Kasumi-1 (cell line): Measurements from ENCODE around the gene GHRH.

Experiments
- DNase-seq, 2 experiments: peaks; one replicate each; lab custom pipeline; 2025; lab: John Stamatoyannopoulos, UW

Gene GHRH

DNA sequence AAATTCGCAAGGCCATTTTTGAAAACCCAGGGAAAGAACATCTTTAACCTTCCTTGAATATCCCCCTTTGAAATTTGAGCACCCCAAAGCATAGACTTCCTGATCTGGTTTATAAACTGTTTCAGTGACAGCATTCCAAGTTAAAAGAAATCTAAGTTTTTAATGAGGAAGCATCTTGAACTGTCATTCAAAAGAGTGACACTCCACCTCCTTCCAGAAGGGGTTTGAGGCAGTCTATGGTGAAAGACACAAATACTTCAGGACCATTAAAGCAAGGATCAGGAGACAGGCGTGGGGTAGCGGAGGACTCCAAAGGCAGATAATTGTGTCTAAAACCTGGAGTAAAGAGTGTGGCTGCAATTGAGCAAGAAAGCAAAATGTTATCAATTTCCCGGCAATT, 691 bp downstream of the GHRH start:
- DNase-seq: no peak

DNA sequence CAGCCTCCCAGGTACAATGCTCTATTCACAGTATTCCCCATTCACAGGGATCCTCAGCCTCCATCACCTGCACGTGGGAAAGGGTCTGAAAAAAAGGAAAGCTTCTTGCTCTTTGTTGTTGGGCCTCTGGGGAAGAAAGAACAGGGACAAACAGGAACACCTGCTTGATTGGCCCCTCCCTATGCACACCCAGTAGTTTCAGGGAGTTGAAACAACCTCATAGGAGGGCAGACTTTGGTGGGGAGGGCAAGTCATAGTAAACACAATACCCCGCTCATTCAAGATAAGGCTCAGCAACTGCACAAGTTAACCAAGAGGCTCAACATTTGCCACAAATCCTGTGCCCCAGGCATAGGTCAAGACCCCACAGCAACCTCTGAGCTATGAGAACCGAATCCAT, 1.7 kb downstream of the GHRH start:
- no peak for DNase-seq

DNA sequence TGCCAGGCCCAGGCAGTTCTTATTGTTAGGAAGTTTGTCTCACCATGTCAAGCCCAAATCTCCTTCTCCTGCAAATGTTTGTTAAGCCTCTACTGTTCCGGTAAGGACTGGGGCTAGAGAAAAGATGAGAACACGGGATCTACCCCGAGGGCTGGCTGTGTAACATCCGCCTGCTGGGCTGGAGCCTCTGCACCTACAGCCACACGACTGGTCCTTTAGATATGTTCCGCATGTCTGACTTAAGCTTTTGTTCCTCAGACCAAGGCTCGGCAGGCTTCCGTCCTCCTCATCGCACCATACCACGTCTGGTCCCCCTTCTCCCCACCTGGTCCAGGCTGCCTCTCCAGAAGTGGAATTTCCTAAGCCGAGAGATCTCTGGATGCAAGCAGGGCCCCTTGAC, 2.6 kb downstream of the GHRH start:
- no peak for DNase-seq

DNA sequence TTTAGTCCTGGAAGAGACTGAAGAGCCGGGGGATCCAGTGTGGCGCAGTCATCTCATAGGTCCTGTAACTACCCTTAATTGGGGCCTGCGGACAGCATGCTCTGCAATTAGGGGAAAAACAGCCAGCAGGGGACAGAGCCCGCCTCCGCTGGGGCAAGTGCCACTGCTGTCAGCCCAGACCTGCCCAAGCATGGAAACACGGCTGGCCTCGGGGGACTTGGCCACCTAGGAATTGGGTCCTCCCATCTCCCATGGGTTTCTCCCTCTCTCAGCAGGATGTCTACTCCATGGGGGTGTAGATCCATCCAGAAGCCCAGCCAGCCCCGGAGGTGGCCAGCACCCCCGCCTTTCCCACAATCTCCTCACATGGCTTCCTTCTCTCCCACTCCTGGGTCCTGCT, 3.6 kb downstream of the GHRH start:
- no peak for DNase-seq

DNA sequence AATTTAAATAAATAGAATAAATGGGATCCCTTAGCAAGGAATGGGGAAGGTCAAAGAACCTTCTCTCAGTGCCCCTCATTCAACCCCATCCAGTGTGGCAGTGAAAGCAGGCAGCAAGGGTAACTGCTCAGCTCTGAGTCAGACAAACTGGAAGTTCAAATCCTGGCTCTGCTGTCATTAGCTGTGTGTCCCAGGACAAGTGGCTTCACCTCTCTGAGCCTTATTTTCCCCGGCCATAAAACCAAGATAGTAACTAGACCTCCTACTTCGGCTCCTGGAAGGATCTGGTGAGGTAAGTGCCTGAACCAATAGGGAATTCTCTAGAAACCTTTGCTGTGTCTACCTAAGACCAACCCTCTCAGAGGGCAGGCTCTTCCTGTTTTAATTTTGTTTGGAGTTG, 4.1 kb downstream of the GHRH start:
- no peak for DNase-seq

DNA sequence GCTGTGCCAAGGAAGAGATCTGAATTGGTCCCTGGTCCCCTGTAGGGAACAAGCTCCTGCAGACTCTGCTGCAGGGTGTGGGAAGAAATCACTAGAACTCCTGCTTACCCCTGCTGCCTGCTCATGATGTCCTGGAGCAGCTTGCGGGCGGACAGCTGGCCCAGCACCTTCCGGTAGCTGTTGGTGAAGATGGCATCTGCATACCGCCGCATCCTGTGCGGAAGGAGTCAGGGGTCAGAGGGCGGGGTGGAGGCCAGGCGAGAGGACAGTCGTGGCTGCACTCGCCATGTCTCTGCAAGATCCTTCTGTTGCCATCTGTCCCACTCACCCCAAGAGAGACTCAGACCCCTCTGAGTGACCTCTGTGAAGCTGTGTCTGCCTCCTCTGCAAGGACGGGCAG, 5.3 kb downstream of the GHRH start:
- DNase-seq: no peak

DNA sequence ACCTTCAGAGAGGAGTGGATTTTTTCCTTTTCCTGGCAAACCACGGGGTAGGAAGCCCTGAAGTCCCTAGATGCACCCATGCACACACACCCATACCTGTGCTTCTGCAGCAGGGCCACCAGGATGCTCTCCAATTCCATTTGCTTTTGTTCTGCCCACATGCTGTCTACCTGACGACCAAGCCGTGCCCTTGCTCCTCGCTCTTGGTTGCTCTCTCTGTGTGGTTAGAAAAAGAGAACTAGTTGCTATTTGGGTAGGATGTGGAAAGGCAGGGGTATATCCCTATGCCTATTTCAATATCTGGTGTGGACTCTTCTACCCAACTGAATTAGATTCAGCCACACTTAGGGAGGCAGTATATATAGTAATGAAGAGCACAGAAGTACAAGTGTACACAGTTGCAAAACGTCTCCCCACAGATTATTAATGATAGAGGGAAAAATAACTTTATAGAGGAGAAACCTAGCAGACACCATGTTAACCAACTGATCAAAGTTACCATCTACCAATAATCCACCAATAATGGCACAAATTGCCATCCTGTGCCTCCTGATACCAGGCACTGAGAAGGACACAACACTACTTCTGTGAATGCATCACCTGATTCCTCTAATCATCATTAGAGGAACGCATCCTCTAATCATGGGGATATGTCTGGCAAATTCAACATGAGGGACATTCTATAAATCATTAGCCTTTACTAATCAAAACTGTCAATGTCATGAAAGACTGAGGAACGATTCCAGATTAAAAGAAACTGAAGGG, 7.3 kb downstream of the GHRH start:
- DNase-seq: no peak

DNA sequence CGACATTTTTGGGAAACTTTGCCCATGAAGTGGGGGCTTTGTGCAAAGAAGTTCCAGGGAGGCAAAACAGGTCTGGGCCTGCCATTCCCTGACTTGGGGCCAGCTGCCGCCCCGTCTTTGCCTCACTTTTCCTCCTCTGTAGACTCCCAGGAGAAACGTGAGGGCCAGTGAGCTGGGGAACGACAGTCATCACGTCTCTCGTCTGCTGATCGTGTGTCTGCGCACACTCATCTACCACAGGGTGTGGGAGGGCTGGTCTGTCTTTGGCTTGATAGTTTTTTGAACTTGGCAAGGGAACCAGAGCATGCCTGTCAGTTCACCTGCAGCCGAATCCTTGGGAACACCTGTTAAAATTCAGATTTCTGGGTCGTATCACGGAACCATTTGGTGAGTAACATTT, 8.5 kb downstream of the GHRH start:
- DNase-seq: no peak

DNA sequence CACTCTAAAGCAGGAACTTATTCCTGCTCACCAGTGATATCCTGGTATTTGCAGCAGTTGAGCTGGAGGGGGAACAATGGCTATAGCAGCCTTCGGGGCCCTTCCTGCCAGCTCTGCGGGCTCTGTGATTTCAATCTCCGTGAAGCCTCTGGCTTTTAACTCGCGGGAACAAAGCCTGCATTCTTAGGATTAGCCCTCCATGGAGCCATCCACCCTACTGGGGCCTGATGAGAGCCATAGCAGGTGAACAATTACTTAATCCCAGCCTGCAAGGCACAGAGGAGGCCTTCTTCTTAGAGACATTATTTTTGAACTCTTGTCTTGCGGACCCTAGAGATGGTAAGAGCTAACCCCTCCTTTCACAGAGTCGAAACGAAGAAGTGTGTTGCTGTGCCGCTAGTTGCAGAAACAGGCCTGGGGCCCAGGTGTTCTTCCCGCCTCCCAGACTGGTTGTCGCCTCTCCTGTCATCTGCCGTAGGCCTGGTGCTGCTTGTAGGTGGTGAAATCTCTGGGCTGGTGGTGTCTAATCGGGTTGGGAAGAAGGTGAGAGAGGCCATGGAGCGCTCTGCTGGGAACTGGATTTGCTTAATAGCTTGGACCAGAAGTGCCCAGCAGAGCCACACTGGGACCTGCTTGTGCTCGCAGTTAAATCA, 9.7 kb downstream of the GHRH start:
- no peak for DNase-seq

DNA sequence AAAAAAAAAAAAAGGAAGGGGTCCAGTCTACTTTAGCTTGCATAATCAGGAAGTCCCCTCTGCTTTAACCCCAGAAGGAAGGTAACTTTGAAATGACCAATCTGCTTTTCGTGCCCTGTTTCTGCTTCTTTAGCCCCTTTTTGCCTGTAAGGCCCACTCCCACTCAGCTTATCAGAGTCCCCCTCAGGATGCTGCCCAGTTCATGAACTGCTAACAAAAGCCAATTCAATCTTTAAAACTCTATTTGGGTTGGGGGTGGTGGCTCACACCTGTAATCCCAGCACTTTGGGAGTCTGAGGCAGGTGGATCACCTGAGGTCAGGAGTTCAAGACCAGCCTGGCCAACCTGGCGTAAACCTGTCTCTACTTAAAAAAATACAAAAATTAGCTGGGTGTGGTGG, 12.3 kb downstream of the GHRH start:
- DNase-seq: no peak

DNA sequence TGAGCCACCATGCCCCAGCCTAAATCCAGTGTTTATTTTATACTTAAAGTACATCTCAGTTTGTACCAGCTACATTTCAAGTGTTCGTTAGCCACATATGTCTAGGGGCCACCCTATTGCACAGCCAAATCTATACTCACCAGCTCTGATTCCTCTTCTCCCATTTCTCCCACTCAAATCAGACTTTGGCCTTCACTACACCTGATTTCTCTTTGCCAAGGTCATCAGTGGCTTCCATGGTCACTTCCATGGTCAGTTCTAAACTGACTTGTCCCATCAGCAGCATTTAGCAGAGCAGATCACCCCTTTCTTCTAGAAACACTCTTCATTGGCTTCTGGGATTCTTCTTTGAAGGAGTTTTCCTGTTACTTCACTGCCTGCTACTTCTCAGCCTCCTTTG, 14.1 kb downstream of the GHRH start:
- no peak for DNase-seq

DNA sequence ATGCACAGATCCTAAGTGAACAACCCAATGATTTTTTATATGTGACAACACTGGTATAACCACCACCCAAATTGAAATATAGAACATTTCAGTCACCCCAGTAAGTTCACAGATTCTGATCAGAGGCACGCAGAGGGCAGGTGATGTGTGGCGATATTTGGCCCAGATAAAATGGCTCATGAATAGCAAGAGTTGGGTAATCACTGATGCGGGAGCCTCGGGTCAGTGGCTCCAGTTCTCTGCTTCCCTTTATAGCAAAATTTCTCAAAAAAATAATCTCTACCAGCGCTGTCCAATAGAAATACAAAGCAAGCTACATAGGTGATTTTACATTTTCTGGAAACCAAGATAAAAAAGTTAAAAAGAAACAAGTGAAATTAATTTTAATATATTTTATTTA, 14.9 kb downstream of the GHRH start:
- DNase-seq: no peak

DNA sequence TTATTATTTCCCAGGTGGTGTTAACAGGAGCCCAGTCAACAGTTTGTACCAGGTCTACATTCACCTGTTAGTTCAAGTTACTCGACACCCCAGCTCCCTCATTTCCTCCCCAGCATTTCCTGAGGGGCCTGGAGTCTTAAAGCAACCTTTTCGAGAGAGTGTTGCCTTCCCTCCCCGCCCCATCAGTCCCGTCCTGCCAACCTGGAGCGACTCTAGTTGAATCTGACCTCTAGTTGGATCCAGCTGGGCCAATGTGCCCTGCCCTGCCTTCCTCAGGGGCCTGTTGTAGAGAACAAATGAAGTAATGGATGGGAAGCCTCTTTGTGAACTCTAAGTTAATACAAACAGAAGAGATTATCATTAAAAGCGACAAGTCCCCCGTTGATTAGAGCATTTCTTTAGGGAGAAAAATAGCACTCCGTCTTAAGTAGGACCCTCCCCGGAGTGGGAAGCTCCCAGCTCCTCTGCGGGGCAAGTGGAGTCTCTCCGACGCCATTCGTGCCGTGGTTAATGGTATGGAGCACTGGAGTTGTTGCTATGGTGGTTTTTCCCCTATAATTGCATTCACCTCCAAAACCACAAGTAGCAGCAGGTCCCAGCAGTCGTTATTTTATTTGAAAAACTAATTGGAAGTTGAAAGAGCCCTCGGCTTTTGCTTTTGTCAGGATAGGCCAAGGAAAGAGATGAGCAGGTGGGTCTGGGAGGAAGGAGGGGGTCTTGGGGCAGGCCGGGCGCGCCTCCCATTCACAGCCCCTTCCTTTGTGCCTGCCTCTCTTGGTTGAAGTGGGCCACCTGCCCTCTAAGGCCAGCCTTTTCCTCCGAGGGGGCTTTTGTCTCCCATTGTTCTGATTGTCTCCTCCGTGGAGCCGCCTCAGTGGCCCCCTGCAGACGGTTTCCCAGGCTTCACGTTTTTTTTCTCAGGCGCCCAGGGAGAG, 16.1 kb downstream of the GHRH start:
- no peak for DNase-seq

DNA sequence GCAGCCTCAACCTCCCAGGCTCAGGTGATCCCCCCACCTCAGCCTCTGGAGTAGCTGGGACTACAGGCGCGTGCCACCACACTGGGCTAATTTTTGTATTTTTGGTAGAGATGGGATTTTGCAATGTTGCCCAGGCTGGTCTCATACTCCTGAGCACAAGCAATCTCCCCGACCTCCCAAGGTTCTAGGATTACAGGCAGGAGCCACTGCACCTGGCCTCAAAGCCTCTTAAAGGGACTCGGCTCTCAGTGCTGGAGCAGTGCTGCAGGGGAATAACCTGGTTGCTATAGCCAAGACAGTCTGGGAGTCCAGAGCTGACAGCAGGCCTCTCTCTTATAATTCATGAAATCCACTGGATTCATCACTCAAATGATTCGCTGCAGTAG, 17.0 kb downstream of the GHRH start:
- DNase-seq: no peak

DNA sequence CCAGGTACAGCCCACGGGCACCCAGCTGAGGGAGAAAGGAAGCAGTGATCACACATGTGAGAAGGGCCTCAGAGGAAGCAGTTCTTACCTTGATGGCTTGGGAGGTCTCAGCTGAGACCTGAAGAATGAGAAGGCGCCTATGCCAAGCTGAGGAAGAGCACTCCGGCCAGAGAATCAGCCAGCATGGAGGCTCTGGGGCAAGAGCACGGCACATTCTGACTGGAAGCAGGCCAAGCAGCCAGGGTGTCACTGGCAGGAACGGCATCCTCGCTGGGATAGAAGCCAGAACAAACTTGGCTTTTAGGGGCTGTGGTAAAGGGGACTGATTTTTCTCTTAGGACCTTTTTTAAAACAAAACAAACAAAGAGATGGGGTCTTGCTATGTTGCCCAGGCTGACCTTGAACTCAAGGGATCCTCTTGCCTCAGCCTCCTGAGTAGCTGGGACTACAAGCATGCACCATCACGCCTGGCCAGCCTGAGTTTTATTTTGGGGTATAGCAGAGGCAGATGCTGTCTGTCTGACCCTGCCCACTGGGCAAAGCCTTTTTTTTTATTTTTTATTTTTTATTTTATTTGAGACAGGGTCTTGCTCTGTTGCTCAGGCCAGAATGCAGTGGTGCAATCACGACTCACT, 17.6 kb downstream of the GHRH start:
- DNase-seq: no peak

DNA sequence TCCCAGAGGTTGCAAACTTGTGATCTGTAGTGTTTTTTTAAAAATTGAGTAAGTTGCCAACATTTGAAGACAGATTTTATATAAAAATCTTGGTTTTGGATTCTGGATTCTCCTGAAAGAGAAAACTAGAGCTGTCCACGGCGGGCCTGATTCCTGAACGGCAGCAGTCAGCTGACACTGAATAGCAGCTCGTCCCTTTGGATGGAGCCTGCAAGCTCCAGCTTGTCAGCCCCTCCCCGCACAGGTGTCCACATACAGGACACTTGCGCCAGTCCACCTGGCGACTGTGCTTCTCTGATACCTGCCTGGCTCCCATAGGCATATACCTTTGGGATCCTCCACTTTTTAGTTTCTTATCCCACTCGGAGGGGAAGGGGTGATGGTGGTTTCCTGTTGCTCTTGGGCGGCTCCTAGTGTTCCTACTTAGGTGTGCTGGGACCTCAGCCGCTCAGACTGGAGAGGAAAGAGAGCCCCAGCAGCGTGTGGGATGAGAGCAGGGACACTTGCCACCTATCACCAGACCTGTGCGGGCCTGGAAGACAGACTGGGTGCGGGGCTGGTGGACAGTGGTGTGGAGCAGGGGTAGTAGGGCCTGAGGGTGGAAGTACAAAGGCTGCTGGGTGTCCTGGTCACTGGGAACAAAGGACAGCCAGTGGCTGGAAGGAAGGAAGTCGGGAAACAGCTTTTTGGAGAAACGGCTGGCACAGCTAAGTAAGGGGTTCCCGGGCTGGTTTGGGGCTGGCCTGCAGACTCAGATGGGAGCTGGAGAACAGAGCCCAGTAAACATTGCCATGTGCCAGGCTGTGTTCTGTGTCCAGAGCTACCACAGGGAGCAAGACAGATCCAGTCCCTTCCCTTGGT, 18.3 kb downstream of the GHRH start:
- no peak for DNase-seq

DNA sequence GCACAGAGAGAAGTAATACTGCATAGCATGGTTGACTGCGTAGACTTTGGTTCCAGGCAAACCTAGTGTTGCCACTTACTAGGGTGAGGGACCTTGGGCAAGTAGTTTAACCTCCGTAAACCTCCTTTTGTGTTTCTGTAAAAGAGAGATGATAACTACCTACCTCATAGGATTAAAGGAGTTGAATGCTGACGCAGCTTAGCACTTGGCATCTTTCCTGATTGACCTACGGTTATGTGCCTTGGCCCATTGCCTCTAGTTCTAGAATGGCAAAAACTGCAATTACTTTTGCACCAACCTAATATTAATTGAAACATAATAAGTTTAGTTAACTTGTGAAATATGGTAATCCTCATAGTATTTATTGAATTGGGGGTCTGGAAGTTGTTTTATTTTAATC, 19.1 kb downstream of the GHRH start:
- DNase-seq: no peak

DNA sequence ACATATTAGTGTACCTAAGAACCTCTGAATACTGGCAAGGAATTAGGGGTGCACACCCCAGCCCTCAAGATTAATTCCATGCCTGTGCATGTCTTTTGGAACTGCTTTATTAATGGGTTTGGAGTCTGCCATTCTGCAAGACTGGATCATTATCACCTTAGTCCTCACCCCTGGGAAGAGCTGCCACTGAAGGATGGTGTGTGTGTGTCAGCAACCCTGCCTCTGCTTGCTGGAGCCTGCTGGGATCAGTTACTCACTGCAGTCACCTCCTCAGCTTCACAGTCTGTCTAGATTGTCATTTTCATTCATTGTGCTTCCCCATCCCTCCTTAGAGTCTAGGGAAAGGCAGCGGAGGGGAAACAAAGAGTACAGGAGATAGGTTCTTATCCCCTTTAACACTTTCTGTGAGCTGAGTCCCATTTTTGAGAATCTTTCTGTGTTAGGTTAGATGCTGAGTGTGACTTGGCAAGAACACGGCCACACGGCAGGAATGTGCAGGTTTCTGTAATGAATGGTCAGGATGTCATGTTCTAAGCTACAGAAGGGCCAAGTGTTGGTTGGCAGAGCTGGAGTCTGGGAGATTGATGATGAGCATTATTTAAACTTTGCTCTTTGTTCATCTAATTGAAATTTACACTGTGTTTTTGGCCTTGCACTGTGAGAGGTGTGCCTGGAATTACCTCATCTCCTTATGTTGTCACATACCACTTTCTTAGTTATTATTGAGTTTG, 21.1 kb downstream of the GHRH start:
- DNase-seq: no peak

DNA sequence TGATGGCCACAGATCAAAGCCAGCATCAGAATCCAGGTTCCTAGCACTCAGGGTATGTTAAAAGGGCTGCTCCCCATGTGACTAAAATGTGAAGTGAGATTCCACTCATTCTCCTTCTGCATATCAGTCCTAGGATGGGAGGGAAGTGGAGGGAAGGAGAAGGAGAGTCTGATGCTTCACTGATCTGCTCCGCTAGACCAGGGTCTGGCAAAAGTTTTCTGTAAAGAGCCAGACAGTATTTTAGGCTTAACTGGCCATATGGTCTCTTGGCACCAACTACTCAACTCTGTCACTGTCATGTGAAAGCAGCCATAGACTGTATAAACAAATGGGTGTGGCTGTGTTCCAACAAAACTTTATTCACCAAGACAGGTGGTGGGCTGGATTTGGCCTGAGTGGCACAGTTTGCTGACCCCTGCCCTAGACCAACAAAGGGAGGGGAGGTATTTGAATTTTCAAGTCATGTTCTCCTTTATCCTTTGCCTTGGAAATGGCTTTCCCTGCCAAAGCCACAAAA, 22.6 kb downstream of the GHRH start:
- DNase-seq: no peak

DNA sequence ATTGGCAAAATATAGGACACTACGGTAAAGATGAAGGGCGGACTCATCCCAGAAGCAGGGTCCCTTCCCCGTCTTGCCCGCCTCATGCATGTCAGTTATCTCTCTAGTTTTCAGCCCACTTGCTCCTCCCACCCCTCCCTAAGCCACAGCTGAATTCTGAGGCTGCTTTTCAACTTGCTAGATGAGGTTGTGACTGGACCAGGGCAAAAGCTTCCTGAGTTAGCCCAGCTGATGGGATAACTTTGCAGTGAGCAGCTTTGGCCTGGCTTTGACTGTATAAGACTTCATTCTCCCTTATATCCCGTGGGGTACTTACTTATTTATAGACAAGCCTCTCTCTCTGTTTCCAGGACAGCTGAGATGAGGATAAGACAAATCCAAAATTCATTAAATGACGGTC, 23.2 kb downstream of the GHRH start:
- DNase-seq: no peak

DNA sequence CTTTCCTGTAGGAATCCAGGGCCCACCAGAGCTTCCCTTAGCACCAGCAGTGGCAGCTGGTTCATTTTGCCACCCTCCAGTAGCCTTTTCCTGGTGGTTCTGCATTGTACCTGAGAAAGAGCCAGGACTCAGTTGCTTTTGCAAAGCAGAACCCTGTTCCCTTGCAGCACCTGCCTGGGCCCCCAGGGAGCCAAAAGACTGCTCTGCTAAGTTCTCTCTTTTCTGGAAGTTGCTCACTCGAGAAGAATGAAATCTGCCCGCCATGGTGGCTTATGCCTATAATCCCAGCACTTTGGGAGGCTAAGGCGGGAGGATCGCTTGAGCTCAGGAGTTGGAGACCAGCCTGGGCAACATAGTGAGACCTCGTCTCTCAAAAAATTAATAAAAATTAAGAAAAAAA, 24.0 kb downstream of the GHRH start:
- no peak for DNase-seq
